Right kidney (tissue), 1 donor: ENCODE results near the gene CCL22.
"Not testable (repeated sequence)": the region's sequence is repeated elsewhere in the genome, so short reads cannot be mapped to it uniquely, and the experiment has no call there.

Experiments used
- DNase-seq: peaks from one replicate; pipeline ENCODE4 v3.0.0-alpha.2; 2016

CCL22 gene

GRCh38 chr16:57347858-57348257 lies 10.7 kb upstream of the CCL22 start:
- DNase-seq: no peak

GRCh38 chr16:57348327-57348726 lies 10.3 kb upstream of the CCL22 start:
- no peak for DNase-seq

GRCh38 chr16:57349212-57350031 lies 9.2 kb upstream of the CCL22 start:
- no peak for DNase-seq

- no peak for DNase-seq
These were observed 5.9 kb upstream of the CCL22 start for GRCh38 chr16:57352636-57353047.

- no peak for DNase-seq
These were observed 4.3 kb upstream of the CCL22 start for GRCh38 chr16:57354311-57354710.

GRCh38 chr16:57355898-57356414 lies 2.6 kb upstream of the CCL22 start:
- no peak for DNase-seq

GRCh38 chr16:57356547-57356946 lies 2.0 kb upstream of the CCL22 start:
- no peak for DNase-seq

- DNase-seq: no peak
These were observed 1.1 kb upstream of the CCL22 start for GRCh38 chr16:57357330-57358085.

- no peak for DNase-seq
These were observed 530 bp upstream of the CCL22 start for GRCh38 chr16:57358086-57358420.

- DNase-seq: no peak
These were observed 1.8 kb downstream of the CCL22 start for GRCh38 chr16:57360321-57360935.

GRCh38 chr16:57361404-57361803 lies 2.8 kb downstream of the CCL22 start:
- DNase-seq: no peak

GRCh38 chr16:57364143-57364542 lies 5.6 kb downstream of the CCL22 start:
- DNase-seq: no peak

- DNase-seq: no peak
These were observed 8.0 kb downstream of the CCL22 start for GRCh38 chr16:57366544-57367040.

GRCh38 chr16:57367116-57367752 lies 8.7 kb downstream of the CCL22 start:
- DNase-seq: no peak

- DNase-seq: no peak
These were observed 13.2 kb downstream of the CCL22 start for GRCh38 chr16:57371494-57372371.

GRCh38 chr16:57372372-57373116 lies 14.0 kb downstream of the CCL22 start, which contains the start of gene CX3CL1:
CX3CL1 (plus strand) TSS chr16:57372490; CDS start chr16:57372569, 79 bp downstream.
- DNase-seq: peak; percentile 81

GRCh38 chr16:57373117-57373947 lies 14.7 kb downstream of the CCL22 start:
- no peak for DNase-seq

GRCh38 chr16:57374067-57374534 lies 15.5 kb downstream of the CCL22 start:
- DNase-seq: peak; percentile 49

- DNase-seq: not testable (repeated sequence)
These were observed 16.4 kb downstream of the CCL22 start for GRCh38 chr16:57374925-57375465.
